H1 (cell line): Measurements from ENCODE around the gene RBMS2. TPM values are rescaled to one million over a fixed set of nuclear protein-coding genes. Genes with fewer than 3 reads are reported as not detected.

Experiments
- ASH2L ChIP-seq: fragments of 200-600, 300-600 bp; sonication (generic); IDR thresholded peaks from one replicate; pipeline ENCODE4 v1.7.1; 2017; ENCODE audit warnings: low read length
- CBX8 ChIP-seq: fragments of 300-800, 300-1000 bp; sonication (generic); IDR thresholded peaks from 2 replicates; pipeline ENCODE4 v1.7.1; 2016; ENCODE audit warnings: low read depth, low read length, borderline replicate concordance
- JUND ChIP-seq: IDR thresholded peaks from 2 replicates; pipeline ENCODE4 v1.6.1; 2011; ENCODE audit warnings: mild to moderate bottlenecking, improper control_type of control experiment, low read length
- TAF1 ChIP-seq: IDR thresholded peaks from 2 replicates; pipeline ENCODE4 v1.6.1; 2011; ENCODE audit warnings: mild to moderate bottlenecking, low read depth, low read length
- polyA plus RNA-seq, 7 experiments: library from polyadenylated mRNA; depleted of rRNA in 3 of 7; stranded (reverse) in 5 of 7; unstranded in 2 of 7; fragments of >200 nt in 5 of 7; fragments of 200-250 nt in 2 of 7; gene quantifications; 1 replicate in 5 of 7; 2 replicates in 1 of 7; 4 replicates in 1 of 7; pipeline versions ENCODE4 v1.2.1 to v1.2.3, GENCODE V29; 2011 to 2013; ENCODE audit warnings: missing spikeins in 2 of 7, mixed read lengths in 2 of 7
- total RNA-seq: library from RNA; stranded (reverse); fragmentation: NEBNext Ultra II Directional; extraction: Animal tissue kit (Norgen Biotek cat#: 25700); gene quantifications from 2 replicates; pipeline ENCODE4 v1.2.1, GENCODE V29; 2021
- TF ChIP-seq, protein P1 (sequence below): IDR thresholded peaks from 2 replicates; pipeline ENCODE4 v1.6.1; 2011; ENCODE audit warnings: low read length, improper control_type of control experiment

The RBMS2 gene
- total and polyA plus RNA-seq, 2 of the 8 experiments (the other 6 are each of a cell fraction or from before 2014, with no cell fraction given) = 9.6 to 31.3 TPM

GRCh38 chr12:56637621-56638020, 116.0 kb downstream of the RBMS2 start (continued):
- TF ChIP-seq, protein P1, sequence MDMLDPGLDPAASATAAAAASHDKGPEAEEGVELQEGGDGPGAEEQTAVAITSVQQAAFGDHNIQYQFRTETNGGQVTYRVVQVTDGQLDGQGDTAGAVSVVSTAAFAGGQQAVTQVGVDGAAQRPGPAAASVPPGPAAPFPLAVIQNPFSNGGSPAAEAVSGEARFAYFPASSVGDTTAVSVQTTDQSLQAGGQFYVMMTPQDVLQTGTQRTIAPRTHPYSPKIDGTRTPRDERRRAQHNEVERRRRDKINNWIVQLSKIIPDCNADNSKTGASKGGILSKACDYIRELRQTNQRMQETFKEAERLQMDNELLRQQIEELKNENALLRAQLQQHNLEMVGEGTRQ = no peak
- TF ChIP-seq JUND (no peak), CBX8 (no peak), TAF1 (no peak), ASH2L (no peak)
